Omental fat pad (tissue), 4 donors: ENCODE data around the gene RARS2. TPM values are rescaled to one million over a fixed set of nuclear protein-coding genes. Genes with fewer than 3 reads are reported as not detected.
A peak's percentile ranks its signal among the peaks of the same experiment; 100 is the strongest.

Experiments
- ATAC-seq: fragments of 150-250 bp; one replicate; pipeline ENCODE4 v1.9.1; 2016; ENCODE audit warnings: mild to moderate bottlenecking, moderate library complexity; ENCODE audit not compliant: low FRiP score
- DNase-seq: peaks from one replicate; pipeline ENCODE4 v3.0.0-alpha.2; 2019; ENCODE audit warnings: low spot score
- total RNA-seq, 4 donors: library from RNA; depleted of rRNA; stranded (reverse); fragments of >200 nt; gene quantifications; one replicate each; pipeline ENCODE4 v1.1.0, GENCODE V29; 2016
- TF ChIP-seq, protein P1 (sequence below), 3 donors: fragments of 450-650 bp; IDR thresholded peaks; one replicate each; pipeline ENCODE4 v1.5.1; 2016 to 2017; ENCODE audit warnings: antibody characterized with exemption in 3 of 3, mild to moderate bottlenecking in 3 of 3, moderate library complexity in 2 of 3

Gene RARS2, protein sequence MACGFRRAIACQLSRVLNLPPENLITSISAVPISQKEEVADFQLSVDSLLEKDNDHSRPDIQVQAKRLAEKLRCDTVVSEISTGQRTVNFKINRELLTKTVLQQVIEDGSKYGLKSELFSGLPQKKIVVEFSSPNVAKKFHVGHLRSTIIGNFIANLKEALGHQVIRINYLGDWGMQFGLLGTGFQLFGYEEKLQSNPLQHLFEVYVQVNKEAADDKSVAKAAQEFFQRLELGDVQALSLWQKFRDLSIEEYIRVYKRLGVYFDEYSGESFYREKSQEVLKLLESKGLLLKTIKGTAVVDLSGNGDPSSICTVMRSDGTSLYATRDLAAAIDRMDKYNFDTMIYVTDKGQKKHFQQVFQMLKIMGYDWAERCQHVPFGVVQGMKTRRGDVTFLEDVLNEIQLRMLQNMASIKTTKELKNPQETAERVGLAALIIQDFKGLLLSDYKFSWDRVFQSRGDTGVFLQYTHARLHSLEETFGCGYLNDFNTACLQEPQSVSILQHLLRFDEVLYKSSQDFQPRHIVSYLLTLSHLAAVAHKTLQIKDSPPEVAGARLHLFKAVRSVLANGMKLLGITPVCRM
- total RNA-seq, result 10 to 100 TPM; 21.8 to 43.2 (median 22.9) TPM

DNA sequence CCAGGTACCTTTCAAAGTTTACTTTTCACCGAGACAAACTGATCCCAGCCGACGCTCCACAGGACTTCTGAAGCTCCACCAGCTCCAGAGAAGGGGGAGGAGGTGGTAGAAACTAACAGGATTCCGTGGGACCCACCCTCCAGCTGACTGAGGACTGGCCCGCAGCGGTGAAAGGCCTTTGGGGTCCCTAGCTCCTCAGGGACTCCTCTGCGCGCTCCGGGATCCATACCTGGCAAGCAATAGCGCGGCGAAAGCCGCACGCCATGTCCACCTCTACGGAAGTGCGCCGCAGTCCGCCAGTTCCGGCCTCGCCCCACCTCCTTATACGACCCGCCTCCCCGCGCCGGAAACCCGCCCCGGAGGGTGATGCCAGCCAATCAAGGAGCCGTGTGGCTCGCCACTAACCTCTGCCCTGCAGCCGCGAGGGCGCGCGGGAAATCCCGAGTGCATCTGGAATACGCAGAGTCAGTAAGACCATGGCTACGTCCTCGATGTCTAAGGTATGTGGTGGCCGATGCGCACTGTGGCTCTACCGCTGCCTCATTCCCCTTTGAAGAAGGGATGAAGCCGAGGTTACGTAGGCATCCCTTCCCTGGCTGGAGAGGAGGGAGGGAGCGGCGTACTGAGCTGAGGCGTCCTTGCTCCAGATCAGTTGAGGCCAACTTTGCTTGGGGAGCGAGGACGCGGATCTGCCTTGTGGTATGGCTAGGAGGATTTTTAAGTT, at the start of gene RARS2, which contains the start of gene ORC3:
Gene RARS2 (minus strand): TSS at position 295 of the 724 bp plus-strand sequence. CDS start 30 bp downstream, at position 265.
Gene ORC3 (plus strand): TSS at position 443 of the 724 bp plus-strand sequence. CDS start 34 bp downstream, at position 477.
- TF ChIP-seq, protein P1, sequence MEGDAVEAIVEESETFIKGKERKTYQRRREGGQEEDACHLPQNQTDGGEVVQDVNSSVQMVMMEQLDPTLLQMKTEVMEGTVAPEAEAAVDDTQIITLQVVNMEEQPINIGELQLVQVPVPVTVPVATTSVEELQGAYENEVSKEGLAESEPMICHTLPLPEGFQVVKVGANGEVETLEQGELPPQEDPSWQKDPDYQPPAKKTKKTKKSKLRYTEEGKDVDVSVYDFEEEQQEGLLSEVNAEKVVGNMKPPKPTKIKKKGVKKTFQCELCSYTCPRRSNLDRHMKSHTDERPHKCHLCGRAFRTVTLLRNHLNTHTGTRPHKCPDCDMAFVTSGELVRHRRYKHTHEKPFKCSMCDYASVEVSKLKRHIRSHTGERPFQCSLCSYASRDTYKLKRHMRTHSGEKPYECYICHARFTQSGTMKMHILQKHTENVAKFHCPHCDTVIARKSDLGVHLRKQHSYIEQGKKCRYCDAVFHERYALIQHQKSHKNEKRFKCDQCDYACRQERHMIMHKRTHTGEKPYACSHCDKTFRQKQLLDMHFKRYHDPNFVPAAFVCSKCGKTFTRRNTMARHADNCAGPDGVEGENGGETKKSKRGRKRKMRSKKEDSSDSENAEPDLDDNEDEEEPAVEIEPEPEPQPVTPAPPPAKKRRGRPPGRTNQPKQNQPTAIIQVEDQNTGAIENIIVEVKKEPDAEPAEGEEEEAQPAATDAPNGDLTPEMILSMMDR (IDR thresholded peaks at IDR 0.05), result no peak
- peak; percentile 91 for DNase-seq
- ATAC-seq, result peak; percentile 100

DNA sequence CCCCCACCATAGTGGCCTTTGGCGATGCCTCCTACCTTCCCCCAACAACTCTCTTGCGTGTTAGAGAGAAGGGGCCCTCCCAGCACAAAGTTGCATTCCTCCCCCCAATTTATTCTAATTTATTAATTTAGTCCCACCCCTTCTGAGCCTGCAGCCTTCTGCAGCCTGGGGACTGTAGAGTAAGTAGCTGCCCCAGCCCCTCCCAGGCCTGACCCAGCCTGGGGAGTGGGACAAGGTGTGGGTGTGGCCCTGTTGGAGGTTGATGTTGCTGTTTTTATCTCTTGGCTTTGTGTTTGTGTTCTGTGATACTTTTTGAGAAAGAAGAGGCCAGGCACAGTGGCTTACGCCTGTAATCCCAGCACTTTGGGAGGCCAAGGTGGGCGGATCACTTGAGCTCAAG, 49.6 kb upstream of the RARS2 start:
- no peak for ATAC-seq
- TF ChIP-seq, protein P1 (IDR thresholded peaks at IDR 0.05), result no peak
- DNase-seq, result no peak

GRCh38 chr6:87637106-87637505, 47.3 kb upstream of the RARS2 start:
- TF ChIP-seq, protein P1 (IDR thresholded peaks at IDR 0.05), result no peak
- ATAC-seq (no peak), DNase-seq (no peak)

DNA sequence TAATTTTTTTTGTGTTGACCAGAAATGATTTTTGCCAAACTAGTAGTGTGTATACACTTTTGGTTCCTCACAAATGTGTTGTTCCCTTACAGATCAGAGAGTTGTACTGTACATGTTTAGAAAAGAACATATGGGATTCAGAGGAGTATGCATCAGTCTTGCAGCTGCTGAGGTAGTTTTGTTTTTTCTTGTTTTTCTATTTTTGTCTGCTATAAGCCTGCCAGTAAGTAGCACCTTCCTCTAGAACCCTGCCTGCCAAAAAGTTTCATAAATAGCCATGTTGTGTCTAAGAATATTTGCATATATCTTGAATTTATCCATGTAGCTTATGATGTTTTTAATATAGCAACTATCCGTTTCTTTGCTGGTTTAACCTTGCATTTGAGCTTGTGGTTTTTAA, 46.5 kb upstream of the RARS2 start:
- ATAC-seq, result no peak
- no peak for DNase-seq
- TF ChIP-seq, protein P1 (IDR thresholded peaks at IDR 0.05), result no peak

DNA sequence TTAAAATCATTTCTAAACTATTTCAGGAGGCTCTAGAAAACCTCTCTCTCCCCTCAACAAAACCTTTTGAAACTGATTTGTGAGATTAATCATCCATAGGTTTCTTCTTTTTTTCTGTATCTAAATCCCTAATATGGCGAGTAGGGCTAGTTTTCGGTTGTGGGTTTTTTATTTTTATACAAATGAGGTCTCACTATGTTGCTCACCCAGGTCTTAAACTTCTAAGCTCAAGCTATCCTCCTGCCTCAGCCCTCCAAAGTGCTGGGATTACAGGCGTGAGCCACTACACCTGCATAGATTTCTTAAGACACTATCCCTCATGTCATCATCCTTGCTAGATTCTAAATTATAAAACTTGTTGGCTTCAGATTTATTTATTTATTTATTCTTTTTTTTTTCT, 44.1 kb upstream of the RARS2 start:
- TF ChIP-seq, protein P1 (IDR thresholded peaks at IDR 0.05), result no peak
- DNase-seq (no peak), ATAC-seq (no peak)

- ATAC-seq, result no peak
- TF ChIP-seq, protein P1 (IDR thresholded peaks at IDR 0.05), result no peak
- DNase-seq, result no peak
These were observed 41.0 kb upstream of the RARS2 start for GRCh38 chr6:87630746-87631145.
